Mucosa of rectum (tissue), 2 donors: ENCODE data around the gene METTL1.

Source experiments
- H3K27ac ChIP-seq, 2 donors: one replicate each; pipeline ENCODE4 v1.7.0; 2013; ENCODE audit warnings: inconsistent platforms in 2 of 2, low read depth in 2 of 2, low read length in 2 of 2
- H3K27me3 ChIP-seq, 2 donors: one replicate each; pipeline ENCODE4 v1.7.0; 2013; ENCODE audit warnings: low read length in 2 of 2; ENCODE audit not compliant: control insufficient read depth in 2 of 2, insufficient read depth in 2 of 2
- H3K36me3 ChIP-seq, 2 donors: one replicate each; pipeline ENCODE4 v1.7.0; 2013; ENCODE audit warnings: low read length in 2 of 2; ENCODE audit not compliant: control insufficient read depth in 2 of 2, insufficient read depth in 2 of 2
- H3K4me1 ChIP-seq, 2 donors: one replicate each; pipeline ENCODE4 v1.7.0; 2013; ENCODE audit warnings: low read length in 2 of 2, mild to moderate bottlenecking in 1 of 2; ENCODE audit not compliant: control insufficient read depth in 2 of 2, insufficient read depth in 2 of 2
- H3K4me3 ChIP-seq, 2 donors: one replicate each; pipeline ENCODE4 v1.7.0; 2013; ENCODE audit warnings: low read length in 2 of 2
- H3K9ac ChIP-seq, 2 donors: one replicate each; pipeline ENCODE4 v1.7.0; 2013; ENCODE audit warnings: low read length in 2 of 2, low read depth in 1 of 2, mild to moderate bottlenecking in 1 of 2
- H3K9me3 ChIP-seq, 2 donors: one replicate each; pipeline ENCODE4 v1.7.0; 2013; ENCODE audit warnings: low read length in 2 of 2; ENCODE audit not compliant: control insufficient read depth in 2 of 2
- donor health status: healthy.
- donor health status: Normal muscosa, but diverticular disease.

The METTL1 gene

DNA sequence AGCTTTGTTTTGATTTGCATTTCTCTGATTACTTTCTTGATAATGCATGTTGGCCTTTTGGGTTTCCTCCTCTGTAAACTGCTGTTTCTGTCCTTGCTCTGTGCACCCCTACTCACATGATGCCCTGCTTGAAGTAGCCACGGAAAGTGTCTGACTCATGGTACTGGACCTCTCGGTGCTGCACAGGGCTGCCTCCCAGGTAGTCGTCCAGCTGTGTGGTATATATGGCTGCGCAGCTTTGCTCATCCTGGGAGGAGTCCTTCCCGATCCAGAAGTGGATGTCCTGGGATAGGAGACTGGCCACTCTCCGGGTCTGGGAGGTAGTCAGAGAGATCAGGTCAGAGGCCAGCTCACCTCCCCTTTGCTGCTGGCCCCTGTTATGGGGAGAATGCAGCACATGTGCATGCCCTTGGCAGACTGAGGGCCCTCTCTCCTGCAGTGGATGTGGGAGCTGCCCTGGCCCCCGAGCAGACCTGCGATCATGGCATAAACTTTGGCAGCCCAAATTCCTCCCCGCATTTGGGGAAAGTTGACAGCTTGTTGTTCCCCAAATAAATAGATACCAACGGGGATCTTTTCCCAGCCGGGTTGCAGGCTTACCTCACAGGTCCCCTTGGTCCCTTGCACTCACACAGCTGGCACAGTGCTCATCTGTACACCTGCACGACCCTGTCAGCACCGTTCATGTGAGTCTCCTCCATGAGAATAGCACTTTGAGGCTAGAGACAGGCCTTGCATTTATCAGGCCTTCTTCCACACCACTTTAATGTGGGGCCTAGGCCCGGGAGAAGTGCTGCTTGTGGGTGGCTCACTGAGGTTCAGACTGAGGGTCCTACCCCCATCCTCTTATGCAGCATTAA, 41.4 kb upstream of the METTL1 start:
- no peaks in the 10 kb centered on the region for H3K27me3 ChIP-seq
- peaks cover 14 to 21% of the 10 kb centered on the region in 2 donors for H3K4me1 ChIP-seq

DNA sequence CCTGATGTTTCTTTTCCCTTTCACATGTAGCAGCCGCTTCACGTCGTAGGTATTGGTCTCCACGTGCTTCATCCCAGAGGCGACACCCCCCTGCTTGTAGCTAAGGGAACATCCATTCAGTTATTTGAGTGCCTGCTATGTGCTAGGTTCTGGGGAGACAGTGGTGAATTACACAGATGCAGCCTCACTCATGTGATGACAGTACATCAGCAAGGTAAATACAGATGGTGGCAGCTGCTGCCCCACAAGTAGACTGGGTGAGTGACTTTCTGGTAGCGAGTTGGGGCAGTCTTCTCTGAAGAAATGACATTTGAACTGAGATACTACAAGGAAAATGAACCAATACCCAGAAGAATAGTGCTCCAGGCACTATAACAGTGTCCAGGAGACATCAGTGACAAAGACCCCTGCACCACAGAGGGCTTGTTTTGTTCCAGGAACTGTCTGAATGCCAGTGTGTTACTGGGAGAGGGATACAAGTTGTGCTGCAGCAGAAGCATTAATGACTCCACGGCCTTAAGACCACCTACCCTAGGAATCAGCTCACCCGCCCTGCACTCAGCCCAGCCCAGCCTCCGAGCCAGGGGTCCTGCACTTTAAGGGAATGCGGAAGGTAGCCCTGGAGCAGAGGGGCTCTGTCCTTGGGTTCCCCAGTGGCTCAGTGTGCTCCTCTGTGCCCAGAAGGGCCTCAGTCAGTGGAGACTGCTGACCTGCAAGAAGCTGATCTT, 39.3 kb upstream of the METTL1 start:
- peaks cover 39 to 60% of the 10 kb centered on the region in 2 donors for H3K36me3 ChIP-seq
- H3K27me3 ChIP-seq = no peaks in the 10 kb centered on the region
- H3K4me3 ChIP-seq = no peak overlapping the region
- H3K27ac ChIP-seq = no peak overlapping the region
- no peaks in the 10 kb centered on the region for H3K9me3 ChIP-seq
- peaks cover 0 to 7% of the 10 kb centered on the region in 2 donors for H3K4me1 ChIP-seq
- H3K9ac ChIP-seq = no peak overlapping the region

More for the DNA sequence above, 41.4 kb upstream of the METTL1 start:
- no peak overlapping the region for H3K9ac ChIP-seq
- H3K27ac ChIP-seq = no peak overlapping the region
- peaks cover 23 to 39% of the 10 kb centered on the region in 2 donors for H3K36me3 ChIP-seq
- H3K9me3 ChIP-seq = no peaks in the 10 kb centered on the region
- H3K4me3 ChIP-seq = no peak overlapping the region

DNA sequence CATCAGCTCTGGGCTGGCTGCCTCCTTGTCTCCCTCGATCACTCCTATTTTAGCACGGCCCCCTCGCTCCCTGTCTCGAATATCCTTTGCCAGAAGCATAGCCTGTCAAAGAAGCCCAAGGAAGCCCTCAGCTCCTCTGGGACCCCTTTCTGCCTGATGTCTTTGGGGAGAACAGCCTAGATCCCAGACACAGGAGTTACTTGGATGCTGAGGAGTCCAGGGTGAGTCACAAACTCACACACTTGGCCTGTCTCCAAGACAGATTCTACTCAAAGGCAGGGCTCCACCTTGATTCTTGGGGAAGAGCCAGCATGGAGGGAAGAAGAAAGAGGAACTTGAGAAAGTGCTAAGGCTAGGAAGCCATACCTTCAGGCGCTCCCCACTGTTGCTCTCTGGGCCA, 38.5 kb upstream of the METTL1 start:
- no peak overlapping the region for H3K27ac ChIP-seq
- H3K9me3 ChIP-seq = no peaks in the 10 kb centered on the region
- H3K27me3 ChIP-seq = no peaks in the 10 kb centered on the region
- peaks cover 0 to under 1% of the 10 kb centered on the region in 2 donors for H3K4me1 ChIP-seq
- peaks cover 40 to 62% of the 10 kb centered on the region in 2 donors for H3K36me3 ChIP-seq
- H3K4me3 ChIP-seq = no peak overlapping the region
- H3K9ac ChIP-seq = no peak overlapping the region

DNA sequence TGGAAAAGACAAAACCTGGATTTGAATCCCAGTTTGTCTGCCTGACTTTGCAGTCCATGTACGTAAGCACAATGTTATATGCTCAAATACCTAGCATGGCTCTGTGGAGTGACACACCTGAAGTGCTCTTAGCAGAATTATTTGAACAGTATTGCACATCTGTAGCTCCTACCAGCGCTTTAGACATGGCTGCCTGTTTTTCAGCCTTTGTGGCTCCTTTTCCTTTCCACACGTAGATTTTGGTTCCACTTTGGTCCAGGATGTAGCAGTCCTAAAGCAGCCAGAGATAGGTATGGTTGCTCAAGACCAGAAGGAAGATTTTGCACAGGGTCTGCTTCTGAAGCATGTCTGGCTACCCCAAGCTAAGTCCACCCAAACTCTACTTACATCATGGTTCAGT, 37.5 kb upstream of the METTL1 start:
- no peaks in the 10 kb centered on the region for H3K9me3 ChIP-seq
- H3K9ac ChIP-seq = no peak overlapping the region
- H3K4me3 ChIP-seq = no peak overlapping the region
- H3K36me3 ChIP-seq = peaks cover 40 to 62% of the 10 kb centered on the region in 2 donors
- H3K27me3 ChIP-seq = no peaks in the 10 kb centered on the region
- H3K27ac ChIP-seq = no peak overlapping the region
- H3K4me1 ChIP-seq = no peaks in the 10 kb centered on the region

DNA sequence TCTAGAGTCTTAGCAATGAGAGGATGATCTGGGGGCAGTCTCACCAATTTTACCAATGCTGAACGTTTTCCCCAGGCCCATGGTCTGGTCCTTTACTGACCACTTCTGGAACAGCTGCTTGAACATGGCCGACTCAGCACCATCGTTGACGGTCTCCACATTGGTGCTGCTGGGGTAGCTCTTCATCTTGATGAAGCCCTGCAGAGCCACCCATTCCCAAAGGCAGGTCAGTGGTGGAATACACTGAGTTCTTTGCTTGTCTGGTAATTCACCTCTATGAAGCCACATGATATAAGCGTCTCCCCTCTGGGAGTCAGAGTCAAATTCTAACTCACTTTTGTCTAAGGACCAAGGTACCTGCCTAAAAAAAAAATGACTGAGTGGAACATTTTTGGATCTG, 36.4 kb upstream of the METTL1 start:
- no peak overlapping the region for H3K9ac ChIP-seq
- H3K4me3 ChIP-seq = no peak overlapping the region
- peaks cover 40 to 64% of the 10 kb centered on the region in 2 donors for H3K36me3 ChIP-seq
- H3K9me3 ChIP-seq = no peaks in the 10 kb centered on the region
- no peak overlapping the region for H3K27ac ChIP-seq
- no peaks in the 10 kb centered on the region for H3K4me1 ChIP-seq
- H3K27me3 ChIP-seq = no peaks in the 10 kb centered on the region

DNA sequence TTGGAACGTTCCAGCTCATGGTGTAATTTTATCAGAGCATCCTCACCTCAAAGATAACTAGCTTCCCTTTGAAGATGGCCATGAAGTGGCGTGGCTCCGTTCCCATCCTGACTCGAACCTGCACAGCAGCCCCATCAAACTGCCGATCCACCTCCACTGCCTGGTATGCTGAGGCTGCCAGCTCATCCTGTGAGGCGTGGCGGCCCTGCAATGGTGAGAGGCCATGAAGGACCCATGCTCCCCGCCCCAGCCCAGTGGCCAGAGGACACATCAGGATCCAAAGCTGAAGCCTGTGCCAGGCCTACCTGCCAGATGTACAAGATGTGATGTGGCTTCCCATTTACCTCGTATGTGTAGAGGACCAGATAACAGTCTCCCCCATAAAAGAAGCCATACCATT, 35.4 kb upstream of the METTL1 start:
- Histone ChIP-seq H3K4me3 (no peak overlapping the region), H3K36me3 (peaks cover 37 to 65% of the 10 kb centered on the region in 2 donors)

DNA sequence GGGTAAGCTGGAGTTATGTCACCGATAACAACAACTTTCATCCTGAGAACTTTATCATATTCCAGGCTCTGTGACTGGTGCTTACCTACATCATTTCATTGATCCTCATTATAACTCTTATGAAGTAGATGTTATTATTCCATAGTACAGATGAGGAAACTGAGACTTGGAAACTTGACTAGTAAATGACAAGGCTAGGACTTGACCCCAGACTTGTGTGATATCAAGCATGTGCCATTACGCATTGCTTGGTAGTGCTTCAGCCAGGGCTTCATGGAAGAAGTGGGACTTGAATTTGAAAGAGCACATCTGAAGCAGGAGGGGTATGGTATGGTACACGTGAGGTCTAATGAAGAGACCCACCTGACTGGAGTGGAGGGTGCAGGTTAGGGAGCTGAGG, 34.8 kb upstream of the METTL1 start:
- Histone ChIP-seq H3K9me3 (no peaks in the 10 kb centered on the region), H3K4me1 (no peaks in the 10 kb centered on the region), H3K27me3 (no peaks in the 10 kb centered on the region), H3K27ac (no peak overlapping the region), H3K4me3 (no peak overlapping the region), H3K9ac (no peak overlapping the region), H3K36me3 (peaks cover 43 to 71% of the 10 kb centered on the region in 2 donors)

More for the DNA sequence above, 35.4 kb upstream of the METTL1 start:
- no peaks in the 10 kb centered on the region for H3K27me3 ChIP-seq
- no peak overlapping the region for H3K9ac ChIP-seq
- H3K27ac ChIP-seq = no peak overlapping the region
- H3K4me1 ChIP-seq = no peaks in the 10 kb centered on the region
- no peaks in the 10 kb centered on the region for H3K9me3 ChIP-seq

DNA sequence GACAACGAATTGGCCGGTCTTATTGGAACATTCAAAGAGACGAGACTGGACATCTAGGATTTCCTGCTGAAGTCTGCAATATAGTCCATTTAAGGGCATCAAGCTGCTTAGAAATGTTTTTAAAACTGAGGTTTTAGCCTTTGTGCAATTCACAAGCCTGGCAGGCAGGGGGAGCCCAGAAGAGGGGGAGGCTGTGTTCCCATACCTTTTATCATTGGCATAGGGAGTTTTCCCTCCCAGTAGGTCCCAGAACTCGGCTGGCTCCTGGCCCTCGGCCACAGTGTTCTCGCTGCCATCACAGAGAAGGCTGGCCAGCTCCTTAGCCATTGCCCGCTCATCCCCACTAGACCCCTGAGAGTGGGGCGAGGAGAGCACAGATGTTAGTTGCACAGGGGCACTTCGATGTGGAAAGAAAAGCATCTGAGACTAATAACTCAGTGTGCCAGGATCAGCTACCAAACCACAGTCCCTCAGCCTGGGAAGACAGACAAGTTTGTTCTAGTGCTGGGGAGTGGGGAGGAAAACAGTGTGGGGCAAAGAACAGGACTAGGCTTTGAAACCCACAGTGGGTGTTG, 31.5 kb upstream of the METTL1 start:
- peaks cover 41 to 58% of the 10 kb centered on the region in 2 donors for H3K36me3 ChIP-seq
- H3K9ac ChIP-seq = no peak overlapping the region
- no peak overlapping the region for H3K27ac ChIP-seq
- H3K27me3 ChIP-seq = no peaks in the 10 kb centered on the region
- no peaks in the 10 kb centered on the region for H3K4me1 ChIP-seq
- no peaks in the 10 kb centered on the region for H3K9me3 ChIP-seq
- no peak overlapping the region for H3K4me3 ChIP-seq

DNA sequence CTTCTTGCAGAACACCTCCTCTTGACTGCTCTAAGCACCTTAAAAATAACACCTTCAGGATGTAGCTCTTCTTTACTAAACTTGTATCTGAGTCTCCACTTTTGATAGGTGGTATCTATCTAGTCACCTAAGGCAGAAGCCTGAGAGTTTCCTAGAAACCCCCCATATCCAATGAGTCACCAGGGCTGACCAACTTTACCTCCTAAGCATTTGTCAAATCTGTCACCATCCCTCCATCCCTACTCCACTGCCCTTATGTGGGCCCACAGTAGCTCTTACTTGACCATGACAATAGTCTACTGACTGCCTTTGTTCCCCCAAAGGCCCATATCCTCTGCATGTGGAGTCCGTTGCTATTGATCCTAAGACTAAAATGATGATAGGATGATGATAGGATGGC, 30.7 kb upstream of the METTL1 start:
- Histone ChIP-seq H3K9me3 (no peaks in the 10 kb centered on the region), H3K9ac (no peak overlapping the region), H3K4me1 (no peaks in the 10 kb centered on the region), H3K4me3 (no peak overlapping the region), H3K27me3 (no peaks in the 10 kb centered on the region), H3K36me3 (peaks cover 41 to 50% of the 10 kb centered on the region in 2 donors), H3K27ac (no peak overlapping the region)

DNA sequence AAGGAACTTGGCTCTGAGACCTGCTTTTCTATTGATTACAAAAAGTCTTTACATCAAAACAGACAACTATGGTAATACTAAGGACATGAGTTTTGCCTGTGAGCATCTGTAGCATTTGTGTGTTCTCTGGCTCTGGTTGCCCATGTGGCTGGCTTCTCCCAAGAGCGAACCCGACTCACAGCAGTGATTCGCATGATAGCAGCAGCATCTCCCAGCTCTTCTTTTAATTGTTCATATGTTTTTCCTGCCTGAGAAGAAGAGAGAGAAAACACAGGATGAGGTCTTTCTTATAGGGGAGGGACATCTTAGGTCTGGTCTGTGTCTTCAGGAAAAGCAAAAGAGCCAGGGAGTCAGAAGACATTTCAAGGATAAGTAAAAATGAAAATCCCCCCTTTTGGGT, 29.1 kb upstream of the METTL1 start:
- Histone ChIP-seq H3K27ac (no peak overlapping the region), H3K36me3 (peaks cover 41 to 45% of the 10 kb centered on the region in 2 donors), H3K9ac (no peak overlapping the region), H3K9me3 (no peaks in the 10 kb centered on the region), H3K4me1 (no peaks in the 10 kb centered on the region), H3K4me3 (no peak overlapping the region), H3K27me3 (no peaks in the 10 kb centered on the region)
